GM18502 (cell line): ENCODE results near the gene ATR.
"Not testable (repeated sequence)": the region's sequence is repeated elsewhere in the genome, so short reads cannot be mapped to it uniquely, and the experiment has no call there.

Experiments used
- ATAC-seq: cut with Tn5 transposase; IDR thresholded peaks from one replicate; pipeline ENCODE4 v1.9.1; 2021; ENCODE audit warnings: mild to moderate bottlenecking; ENCODE audit not compliant: unreplicated experiment, poor library complexity

Gene ATR

GRCh38 chr3:142595581-142595950 is 17.0 kb upstream of the ATR start:
- ATAC-seq = no peak

DNA sequence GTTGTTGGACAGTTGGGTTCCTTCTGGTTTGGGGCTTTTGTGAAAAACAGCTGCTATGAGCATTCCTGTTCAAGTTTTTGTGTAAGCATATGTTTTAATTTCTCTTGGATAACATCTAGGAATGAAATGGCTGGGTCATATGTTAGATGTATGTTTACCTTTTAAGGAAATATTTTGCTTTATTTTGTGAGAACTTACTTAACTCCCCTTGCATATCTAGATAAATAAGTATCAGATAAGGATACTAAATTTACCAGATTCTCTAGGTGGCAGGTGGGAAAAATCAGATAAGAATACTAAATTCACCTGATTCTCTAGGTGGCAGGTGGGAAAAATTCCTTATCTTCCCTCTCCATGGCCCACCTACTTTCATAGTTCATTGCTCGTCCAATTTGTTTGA is 16.6 kb upstream of the ATR start:
- ATAC-seq = no peak

- not testable (repeated sequence) for ATAC-seq
Observed at GRCh38 chr3:142592268-142592667, 13.7 kb upstream of the ATR start.

GRCh38 chr3:142588703-142589102 is 10.2 kb upstream of the ATR start:
- no peak for ATAC-seq

DNA sequence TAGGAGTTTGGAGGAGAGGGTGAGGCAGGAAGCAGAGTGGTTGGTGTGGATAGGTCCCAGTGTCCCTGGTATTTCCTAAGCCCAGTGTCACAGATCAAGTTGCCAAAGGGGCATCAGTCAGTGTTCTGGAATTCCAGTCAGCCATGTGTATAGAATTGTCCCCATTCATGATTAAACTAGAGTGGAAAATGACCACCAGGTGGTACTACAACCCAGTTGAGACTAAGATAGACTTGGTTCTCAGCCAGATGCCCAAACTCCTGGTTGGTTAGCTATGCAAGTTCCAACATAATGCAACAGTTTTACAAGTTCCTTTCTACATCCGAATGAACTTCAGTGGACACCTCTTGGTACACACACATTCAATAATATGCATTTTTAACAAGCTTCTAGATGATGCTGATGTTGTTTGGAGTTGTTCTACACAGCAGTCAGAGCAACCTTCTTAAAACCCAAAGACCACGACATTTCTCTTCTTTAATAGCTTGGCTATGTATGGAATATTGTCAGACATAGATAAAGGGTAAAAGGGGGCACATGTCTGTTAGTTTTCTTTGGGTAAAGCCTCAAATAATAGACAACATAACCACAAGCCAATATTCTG is 8.4 kb upstream of the ATR start:
- ATAC-seq = peak; percentile 80

DNA sequence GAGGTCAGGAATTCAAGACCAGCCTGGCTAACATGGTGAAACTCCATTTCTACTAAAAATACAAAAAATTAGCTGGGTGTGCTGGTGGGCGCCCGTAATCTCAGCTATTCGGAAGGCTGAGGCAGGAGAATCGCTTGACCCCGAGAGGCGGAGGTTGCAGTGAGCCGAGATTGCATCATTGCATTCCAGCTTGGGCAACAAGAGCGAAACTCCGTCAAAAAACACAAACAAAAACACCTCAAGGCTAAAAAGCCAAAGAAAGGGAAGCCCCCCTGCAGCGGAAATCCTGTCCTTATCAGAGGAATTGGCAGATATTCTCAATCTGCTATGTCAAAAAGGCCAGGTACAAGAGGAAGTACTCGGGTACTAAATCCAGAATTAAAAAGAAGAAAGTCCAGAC is 2.5 kb upstream of the ATR start:
- ATAC-seq = not testable (repeated sequence)

DNA sequence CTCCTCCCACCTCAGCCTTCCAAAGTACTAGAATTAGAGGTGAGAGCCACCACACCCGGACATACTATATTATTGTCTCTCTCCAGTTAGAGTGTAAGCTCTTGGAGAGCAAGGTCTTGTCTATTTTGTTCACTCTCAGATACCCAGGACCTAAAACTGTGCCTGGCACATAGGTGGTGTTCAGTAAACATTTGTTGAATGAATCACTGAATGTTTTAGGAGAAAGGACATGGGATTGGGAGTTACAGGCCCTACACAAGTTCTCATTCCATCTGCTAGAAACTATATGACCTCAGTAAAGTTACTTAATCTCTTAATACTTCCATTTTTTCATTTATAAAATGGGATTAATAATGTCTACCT is 1.5 kb upstream of the ATR start:
- ATAC-seq = no peak

- ATAC-seq = no peak
Observed at GRCh38 chr3:142577696-142578328, 721 bp downstream of the ATR start.

DNA sequence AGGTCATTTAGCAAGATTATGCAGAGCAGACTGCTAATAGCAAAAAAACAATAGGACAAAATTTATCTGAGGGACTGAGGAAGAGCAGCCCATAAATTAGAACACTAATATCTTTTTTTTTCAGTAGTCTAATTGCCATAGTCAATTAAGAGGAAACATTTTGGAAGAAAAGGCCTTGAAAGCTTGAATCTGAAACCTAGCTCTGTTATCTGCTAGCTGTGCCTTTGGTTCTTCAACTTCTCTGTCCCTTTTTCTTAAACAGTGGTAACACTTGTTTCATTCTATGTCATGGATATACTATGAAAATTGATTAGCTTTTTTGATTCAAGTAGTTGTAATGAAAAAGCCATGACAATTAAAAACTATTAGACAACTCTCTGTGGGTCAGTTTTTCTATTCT is 1.7 kb downstream of the ATR start:
- ATAC-seq = no peak

DNA sequence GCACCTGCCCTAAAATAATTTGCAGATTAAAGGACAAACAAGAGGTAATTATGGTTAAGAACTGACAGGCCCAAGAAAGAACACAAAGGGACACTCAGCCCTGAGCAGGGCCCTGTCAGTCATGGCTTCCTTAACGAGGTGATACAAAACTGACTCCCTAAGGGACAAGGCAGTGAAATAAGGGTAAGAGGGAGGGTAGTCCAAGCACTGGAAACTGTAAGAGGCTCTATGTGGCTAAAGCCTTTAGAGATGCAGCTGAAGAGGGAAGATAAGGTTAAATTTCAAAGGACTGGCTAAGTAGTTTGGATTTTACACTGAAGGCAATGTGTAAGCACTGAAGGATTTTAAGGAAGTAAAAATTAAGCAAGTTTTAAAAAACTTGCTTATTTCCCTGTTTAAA is 3.9 kb downstream of the ATR start:
- ATAC-seq = no peak

DNA sequence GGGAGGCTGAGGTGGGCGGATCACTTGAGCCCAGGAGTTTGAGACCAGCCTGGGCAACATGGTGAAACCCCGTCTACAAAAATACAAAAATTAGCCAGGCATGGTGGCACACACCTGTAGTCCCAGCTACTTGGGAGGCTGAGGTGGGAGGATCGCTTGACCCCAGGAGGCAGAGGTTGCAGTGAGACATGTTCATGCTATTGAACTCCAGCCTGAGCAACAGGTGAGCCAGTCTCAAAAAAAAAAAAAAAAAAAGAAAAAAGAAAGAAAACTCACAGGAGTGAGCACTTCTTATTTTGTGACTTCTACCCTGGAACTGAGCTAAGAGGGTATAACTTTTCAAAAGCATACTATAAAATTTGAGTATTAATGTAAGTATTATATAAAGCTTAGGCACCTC is 4.3 kb downstream of the ATR start:
- not testable (repeated sequence) for ATAC-seq

DNA sequence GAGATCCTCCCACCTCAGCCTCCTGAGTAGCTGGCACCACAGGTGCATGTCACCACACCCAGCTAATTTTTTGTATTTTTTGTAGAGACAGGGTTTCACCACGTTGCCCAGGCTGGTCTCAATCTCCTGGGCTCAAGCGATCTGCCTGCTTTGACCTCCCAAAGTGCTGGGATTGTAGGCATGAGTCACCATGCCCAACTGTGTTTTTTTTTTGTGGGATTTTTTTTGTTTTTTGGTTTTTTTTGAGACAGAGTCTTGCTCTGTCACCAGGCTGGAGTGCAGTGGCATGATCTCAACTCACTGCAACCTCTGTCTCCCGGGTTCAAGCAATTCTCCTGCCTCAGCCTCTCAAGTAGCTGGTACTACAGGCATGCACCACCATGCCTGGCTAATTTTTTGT is 9.1 kb downstream of the ATR start:
- ATAC-seq = not testable (repeated sequence)

DNA sequence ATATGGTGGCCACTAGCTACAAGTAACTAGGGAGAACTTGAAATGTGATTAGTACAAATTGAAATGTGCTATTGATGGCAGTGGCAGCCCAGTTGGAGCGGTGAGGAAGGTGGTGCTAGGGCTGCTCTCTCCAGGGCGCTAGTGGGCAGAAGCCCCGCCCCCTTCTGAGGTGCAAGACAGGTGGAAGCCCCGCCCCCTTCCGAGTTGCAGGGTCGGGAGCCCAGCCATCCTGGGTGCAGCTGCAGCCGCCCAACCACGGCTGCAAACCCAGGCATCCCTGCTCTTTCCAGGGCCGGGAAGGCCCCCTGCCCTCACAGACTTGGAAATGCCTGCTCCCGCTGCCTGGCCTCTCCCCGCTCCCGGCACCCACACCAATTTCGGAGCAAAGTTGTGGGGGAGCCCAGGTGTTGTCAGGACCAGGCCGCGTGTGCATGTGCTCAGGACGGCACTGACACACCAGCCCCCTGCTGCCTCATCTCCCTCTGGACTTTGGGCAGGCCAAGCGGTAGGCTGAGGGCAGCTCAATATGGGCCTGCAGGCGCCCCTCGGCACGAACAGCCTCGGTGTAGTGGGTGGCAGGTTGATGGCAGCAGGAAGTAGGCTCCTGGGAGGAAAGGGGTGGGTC is 10.0 kb downstream of the ATR start:
- no peak for ATAC-seq

GRCh38 chr3:142566096-142566495 is 12.4 kb downstream of the ATR start:
- no peak for ATAC-seq

DNA sequence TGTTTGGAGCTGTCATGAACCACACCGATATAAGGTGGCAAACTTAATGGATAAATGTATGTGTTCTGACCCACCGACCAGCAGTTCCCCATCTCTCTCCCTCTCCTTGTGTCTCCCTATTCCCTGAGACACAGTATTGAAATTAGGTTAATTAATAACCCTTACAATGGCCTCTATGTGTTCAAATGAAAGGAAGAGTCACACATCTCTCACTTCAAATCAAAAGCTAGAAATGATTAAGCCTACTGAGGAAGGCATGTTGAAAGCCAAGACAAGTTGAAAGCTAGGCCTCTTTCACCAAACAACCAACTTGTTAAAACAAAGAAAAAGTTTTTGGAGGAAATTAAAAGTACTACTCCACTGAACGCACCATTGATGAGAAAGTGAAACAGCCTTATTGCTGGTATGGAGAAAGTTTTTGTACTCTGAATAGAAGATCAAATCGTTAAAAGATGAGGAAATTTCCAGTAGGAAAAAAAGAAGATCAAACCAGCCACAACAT is 15.0 kb downstream of the ATR start:
- ATAC-seq = no peak

DNA sequence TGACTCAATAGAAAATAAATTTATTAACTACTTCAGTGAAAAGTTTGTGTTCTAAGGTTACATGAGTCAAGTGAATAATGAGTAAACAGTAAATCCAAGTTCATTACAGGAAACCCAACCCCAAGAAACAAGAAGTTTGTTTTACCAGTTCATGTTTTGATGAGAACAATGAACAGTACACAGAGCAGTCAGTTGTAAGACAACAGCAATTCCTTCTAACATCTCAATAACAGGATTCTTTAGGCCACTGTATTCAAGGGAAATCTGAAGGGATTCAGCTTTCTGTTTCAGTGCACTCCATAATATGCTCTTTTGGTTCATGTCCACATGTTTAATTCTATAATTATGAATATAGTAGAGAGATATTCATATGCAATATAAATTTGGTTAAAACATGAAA is 18.4 kb downstream of the ATR start:
- no peak for ATAC-seq

GRCh38 chr3:142553741-142554140 is 24.8 kb downstream of the ATR start:
- no peak for ATAC-seq

DNA sequence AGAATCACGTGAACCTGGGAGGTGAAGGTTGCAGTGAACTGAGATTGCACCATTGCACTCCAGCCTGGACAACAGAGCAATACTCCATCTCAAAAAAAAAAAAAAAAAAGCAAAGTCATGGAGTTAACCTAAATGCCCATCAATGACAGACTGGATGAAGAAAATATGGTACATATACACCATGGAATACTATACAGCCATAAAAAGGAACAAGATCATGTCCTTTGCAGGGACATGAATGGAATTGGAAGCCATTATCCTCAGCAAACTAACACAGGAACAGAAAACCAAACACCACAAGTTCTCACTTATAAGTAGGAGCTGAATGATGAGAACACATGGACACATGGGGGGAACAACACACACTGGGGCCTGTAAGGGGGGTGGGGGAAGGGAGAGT is 26.0 kb downstream of the ATR start:
- not testable (repeated sequence) for ATAC-seq

DNA sequence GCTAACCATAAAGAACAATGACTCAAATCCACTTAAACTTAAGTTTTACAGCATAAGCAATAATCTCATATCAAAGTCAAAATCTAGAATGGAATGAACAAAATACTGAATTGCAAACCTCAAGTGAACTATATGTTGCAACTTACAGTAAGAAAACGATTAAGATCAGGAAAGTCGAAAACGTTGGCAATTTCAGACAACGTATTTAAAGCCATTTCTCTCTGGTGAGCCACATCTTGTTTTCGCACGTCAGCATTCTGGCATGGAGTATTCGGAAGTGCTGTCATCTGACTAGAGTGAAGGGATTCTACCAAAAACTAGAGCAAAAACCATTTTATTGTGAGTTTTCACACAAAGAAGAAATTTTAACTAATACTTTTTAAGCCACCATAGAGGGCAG is 28.5 kb downstream of the ATR start:
- no peak for ATAC-seq

DNA sequence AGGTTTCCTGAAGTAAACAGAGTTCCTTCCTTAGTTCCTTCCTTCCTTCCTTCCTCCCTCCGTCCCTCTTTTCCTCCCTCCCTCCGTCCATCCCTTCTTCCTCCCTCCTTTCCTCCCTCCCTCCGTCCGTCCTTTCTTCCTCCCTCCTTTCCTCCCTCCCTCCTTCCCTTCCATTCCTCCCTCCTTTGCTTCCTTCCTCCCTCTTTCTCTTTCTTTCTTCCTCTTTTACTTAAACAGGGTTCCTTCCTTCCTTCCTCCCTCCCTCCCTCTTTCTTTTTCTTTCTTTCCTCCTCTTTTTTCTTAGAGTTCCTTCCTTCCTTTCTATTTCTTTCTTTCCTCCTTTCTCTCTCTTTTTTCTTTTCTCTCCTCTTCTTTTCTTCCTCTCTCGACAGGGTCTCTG is 35.2 kb downstream of the ATR start:
- ATAC-seq = no peak

DNA sequence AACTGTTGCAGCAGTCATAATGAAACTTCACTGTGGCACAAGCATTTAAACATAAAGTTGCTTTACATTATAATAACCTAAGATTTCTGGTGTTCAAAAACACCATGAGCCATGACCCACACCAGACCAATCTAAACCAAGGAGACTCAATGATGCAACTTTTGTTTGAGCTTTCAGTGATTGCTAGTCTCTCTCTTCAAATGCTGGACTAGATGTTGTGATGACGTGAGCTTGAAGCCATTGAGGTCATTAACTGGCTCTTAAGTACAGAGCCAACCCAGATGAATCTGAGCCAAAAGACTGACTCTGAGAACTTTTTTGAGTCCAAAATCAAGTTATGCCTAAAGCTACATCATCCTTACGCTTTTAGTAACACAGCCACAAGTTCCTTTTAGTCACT is 36.5 kb downstream of the ATR start:
- no peak for ATAC-seq

- no peak for ATAC-seq
Observed at GRCh38 chr3:142536519-142536918, 42.0 kb downstream of the ATR start.
